RWPE2 (cell line): Measurements from ENCODE around the gene CHGA.

Experiments
- ATAC-seq: fragments of 200-7000 bp; cut with Tn5 transposase; 3 replicates; pipeline ENCODE4 v1.9.1; 2021; ENCODE audit warnings: low read depth
- DNase-seq: peaks from one replicate; pipeline ENCODE4 v3.0.0-alpha.2; 2020; ENCODE audit warnings: low spot score
- H3K27ac ChIP-seq: fragments of 450-650 bp; 2 replicates; pipeline ENCODE4 v1.5.1; 2017; ENCODE audit warnings: mild to moderate bottlenecking; ENCODE audit not compliant: poor library complexity, severe bottlenecking
- H3K27me3 ChIP-seq: fragments of 250-450 bp; sonication (Bioruptor Pico); 2 replicates; pipeline ENCODE4 v1.5.1; 2021; ENCODE audit warnings: mild to moderate bottlenecking, moderate library complexity; ENCODE audit not compliant: insufficient read depth, poor library complexity, severe bottlenecking
- H3K36me3 ChIP-seq: fragments of 250-450 bp; sonication (Bioruptor Pico); 2 replicates; pipeline ENCODE4 v1.5.1; 2020; ENCODE audit warnings: low read depth, mild to moderate bottlenecking, moderate library complexity
- H3K4me1 ChIP-seq: fragments of 250-450 bp; sonication (Bioruptor Pico); 2 replicates; pipeline ENCODE4 v1.5.1; 2021; ENCODE audit warnings: mild to moderate bottlenecking, moderate library complexity; ENCODE audit not compliant: insufficient read depth, poor library complexity, severe bottlenecking
- H3K4me3 ChIP-seq: fragments of 250-450 bp; sonication (Bioruptor Pico); 2 replicates; pipeline ENCODE4 v1.5.1; 2021; ENCODE audit warnings: mild to moderate bottlenecking, moderate library complexity; ENCODE audit not compliant: severe bottlenecking
- H3K9me3 ChIP-seq: fragments of 250-450 bp; sonication (Bioruptor Pico); 2 replicates; pipeline ENCODE4 v1.5.1; 2021; ENCODE audit warnings: mild to moderate bottlenecking, moderate library complexity; ENCODE audit not compliant: severe bottlenecking
- CTCF ChIP-seq: fragments of 450-650 bp; IDR thresholded peaks from one replicate; pipeline ENCODE4 v1.5.1; 2017; ENCODE audit warnings: mild to moderate bottlenecking, moderate library complexity; ENCODE audit not compliant: poor library complexity, severe bottlenecking

Gene CHGA

GRCh38 chr14:92967346-92967926 is 44.5 kb downstream of the CHGA start:
- H3K4me3 ChIP-seq: no peak overlapping the region
- no peaks in the 10 kb centered on the region for H3K9me3 ChIP-seq
- no peaks in the 10 kb centered on the region for H3K4me1 ChIP-seq
- DNase-seq (no peak), ATAC-seq (no peak)
- no peaks in the 10 kb centered on the region for H3K27me3 ChIP-seq
- no peaks in the 10 kb centered on the region for H3K36me3 ChIP-seq
- no peak overlapping the region for H3K27ac ChIP-seq
- TF ChIP-seq CTCF: no peak

GRCh38 chr14:92968291-92969020 is 45.5 kb downstream of the CHGA start:
- no peak for DNase-seq
- H3K4me3 ChIP-seq: no peak overlapping the region
- no peak for TF ChIP-seq CTCF
- ATAC-seq: no peak
- H3K27me3 ChIP-seq: no peaks in the 10 kb centered on the region
- no peak overlapping the region for H3K27ac ChIP-seq
- H3K4me1 ChIP-seq: peaks cover 2% of the 10 kb centered on the region
- no peaks in the 10 kb centered on the region for H3K36me3 ChIP-seq
- no peaks in the 10 kb centered on the region for H3K9me3 ChIP-seq

- Histone ChIP-seq H3K27me3 (no peaks in the 10 kb centered on the region), H3K9me3 (no peaks in the 10 kb centered on the region), H3K4me1 (peaks cover 10% of the 10 kb centered on the region), H3K27ac (no peak overlapping the region), H3K4me3 (no peak overlapping the region), H3K36me3 (no peaks in the 10 kb centered on the region)
- ATAC-seq: no peak
- DNase-seq: no peak
- no peak for TF ChIP-seq CTCF
These were observed 46.5 kb downstream of the CHGA start for GRCh38 chr14:92969430-92969829.

GRCh38 chr14:92969871-92970270 is 46.9 kb downstream of the CHGA start:
- no peak for DNase-seq
- Histone ChIP-seq H3K27me3 (no peaks in the 10 kb centered on the region), H3K4me1 (peaks cover 13% of the 10 kb centered on the region), H3K36me3 (no peaks in the 10 kb centered on the region), H3K27ac (no peak overlapping the region), H3K9me3 (no peaks in the 10 kb centered on the region), H3K4me3 (no peak overlapping the region)
- TF ChIP-seq CTCF: no peak
- no peak for ATAC-seq

GRCh38 chr14:92970271-92970670 is 47.3 kb downstream of the CHGA start:
- ATAC-seq: no peak
- H3K36me3 ChIP-seq: no peaks in the 10 kb centered on the region

More at GRCh38 chr14:92970271-92970670, 47.3 kb downstream of the CHGA start:
- Histone ChIP-seq H3K4me1 (peaks cover 13% of the 10 kb centered on the region), H3K27me3 (no peaks in the 10 kb centered on the region), H3K9me3 (no peaks in the 10 kb centered on the region), H3K27ac (no peak overlapping the region), H3K4me3 (no peak overlapping the region)
- no peak for DNase-seq
- TF ChIP-seq CTCF: no peak
